ENCODE results near the gene PSME2. TPM values are rescaled to one million over a fixed set of nuclear protein-coding genes. Genes with fewer than 3 reads are reported as not detected.

PSME2 gene
- total RNA-seq, 1 experiment from 2014 or later = 142 TPM

- Mint-ChIP-seq H3K27me3 (ENCODE audit: insufficient read depth, unreplicated experiment) (no peaks in the 10 kb centered on the region), H3K9me3 (ENCODE audit: unreplicated experiment) (no peaks in the 10 kb centered on the region), H3K27ac (ENCODE audit: unreplicated experiment) (no peak within 1 kb of the TSS), H3K4me1 (ENCODE audit: low read depth, unreplicated experiment) (no peaks in the 10 kb centered on the region), H3K36me3 (ENCODE audit: insufficient read depth, unreplicated experiment) (peaks cover 11% of the 10 kb centered on the region), H3K4me3 (ENCODE audit: unreplicated experiment) (no peak within 1 kb of the TSS)
- POLR2A ChIA-PET = interaction anchor here (0.7 kb wide), 1 partner anchor 81 kb away, joined by 7 read pairs; no protein-coding TSS in a partner anchor
- no peak for TF ChIP-seq CTCF (IDR thresholded peaks at IDR 0.05; ENCODE audit: insufficient read depth in 1 of 2, low read depth in 1 of 2, low read length in 1 of 2, severe bottlenecking in 1 of 2, unreplicated experiment in 1 of 2)
- H3K36me3 ChIP-seq (ENCODE audit: control insufficient read depth, insufficient read depth, low read length) = peaks cover 2% of the 10 kb centered on the region
- DNase-seq = no peak
- no peaks in the 10 kb centered on the region for H3K9me3 ChIP-seq
- no TSS peak for BruUV-seq (replicated peaks)
- no peaks in the 10 kb centered on the region for H3K27me3 ChIP-seq (replicated peaks; ENCODE audit: control insufficient read depth, insufficient read depth, low read length)
- no peak within 1 kb of the TSS for H3K4me3 ChIP-seq (ENCODE audit: low read depth, low read length)
- intact Hi-C loops (cut with micrococcal nuclease; ENCODE audit: unreplicated experiment) = no loop called here
- no peaks in the 10 kb centered on the region for H3K4me1 ChIP-seq
- CTCF ChIA-PET = no interaction called here
Observed at GRCh38 chr14:24171422-24172260, 25.2 kb upstream of the PSME2 start, which contains the start of gene REC8. Gene REC8, plus strand, starts transcription at chr14:24172080. Its CDS starts 473 bp downstream, at chr14:24172553.

- H3K4me1 ChIP-seq = no peaks in the 10 kb centered on the region
- H3K4me1 Mint-ChIP-seq (ENCODE audit: low read depth, unreplicated experiment) = no peaks in the 10 kb centered on the region
- no TSS peak for BruUV-seq (replicated peaks)
- POLR2A ChIA-PET = no interaction called here
- TF ChIP-seq CTCF (IDR thresholded peaks at IDR 0.05; ENCODE audit: insufficient read depth in 1 of 2, low read depth in 1 of 2, low read length in 1 of 2, severe bottlenecking in 1 of 2, unreplicated experiment in 1 of 2) = no peak
- H3K27me3 Mint-ChIP-seq (ENCODE audit: insufficient read depth, unreplicated experiment) = no peaks in the 10 kb centered on the region
- H3K27ac Mint-ChIP-seq (ENCODE audit: unreplicated experiment) = no peak overlapping the region
- no peak overlapping the region for H3K4me3 Mint-ChIP-seq (ENCODE audit: unreplicated experiment)
- no peak overlapping the region for H3K4me3 ChIP-seq (ENCODE audit: low read depth, low read length)
- H3K9me3 Mint-ChIP-seq (ENCODE audit: unreplicated experiment) = no peaks in the 10 kb centered on the region
- CTCF ChIA-PET = no interaction called here
- H3K36me3 Mint-ChIP-seq (ENCODE audit: insufficient read depth, unreplicated experiment) = peaks cover 15% of the 10 kb centered on the region
- no peaks in the 10 kb centered on the region for H3K27me3 ChIP-seq (replicated peaks; ENCODE audit: control insufficient read depth, insufficient read depth, low read length)
- no peaks in the 10 kb centered on the region for H3K9me3 ChIP-seq
- no peak for DNase-seq
- H3K36me3 ChIP-seq (ENCODE audit: control insufficient read depth, insufficient read depth, low read length) = peaks cover 3% of the 10 kb centered on the region
- intact Hi-C loops (cut with micrococcal nuclease; ENCODE audit: unreplicated experiment) = no loop called here
Observed at GRCh38 chr14:24167469-24168114, 21.2 kb upstream of the PSME2 start.

GRCh38 chr14:24165785-24166184, 19.4 kb upstream of the PSME2 start:
- POLR2A ChIA-PET = no interaction called here
- Histone ChIP-seq H3K36me3 (ENCODE audit: control insufficient read depth, insufficient read depth, low read length) (peaks cover 3% of the 10 kb centered on the region), H3K4me1 (peaks cover 10% of the 10 kb centered on the region), H3K4me3 (ENCODE audit: low read depth, low read length) (no peak overlapping the region), H3K27me3 (replicated peaks; ENCODE audit: control insufficient read depth, insufficient read depth, low read length) (no peaks in the 10 kb centered on the region), H3K9me3 (no peaks in the 10 kb centered on the region)
- TF ChIP-seq CTCF (IDR thresholded peaks at IDR 0.05; ENCODE audit: insufficient read depth in 1 of 2, low read depth in 1 of 2, low read length in 1 of 2, severe bottlenecking in 1 of 2, unreplicated experiment in 1 of 2) = no peak
- H3K4me1 Mint-ChIP-seq (ENCODE audit: low read depth, unreplicated experiment) = peaks cover 5% of the 10 kb centered on the region
- no peak overlapping the region for H3K4me3 Mint-ChIP-seq (ENCODE audit: unreplicated experiment)
- DNase-seq = no peak
- no peaks in the 10 kb centered on the region for H3K27me3 Mint-ChIP-seq (ENCODE audit: insufficient read depth, unreplicated experiment)
- CTCF ChIA-PET = no interaction called here
- intact Hi-C loops (cut with micrococcal nuclease; ENCODE audit: unreplicated experiment) = no loop called here
- peaks cover 23% of the 10 kb centered on the region for H3K36me3 Mint-ChIP-seq (ENCODE audit: insufficient read depth, unreplicated experiment)
- BruUV-seq (replicated peaks) = no TSS peak
- no peak overlapping the region for H3K27ac Mint-ChIP-seq (ENCODE audit: unreplicated experiment)
- no peaks in the 10 kb centered on the region for H3K9me3 Mint-ChIP-seq (ENCODE audit: unreplicated experiment)
